Measurements from ENCODE around the gene MMP28. TPM values are rescaled to one million over a fixed set of nuclear protein-coding genes. Genes with fewer than 3 reads are reported as not detected.

MMP28 gene
- polyA plus RNA-seq, 4 donors: 1.9 to 11.0 (median 2.4) TPM

- no peak for DNase-seq (ENCODE audit: low read depth in 4 of 4, low spot score in 3 of 4)
Measured at GRCh38 chr17:35801583-35802224, 6.3 kb upstream of the MMP28 start.

GRCh38 chr17:35799942-35800341 lies 4.5 kb upstream of the MMP28 start:
- DNase-seq (ENCODE audit: low read depth in 4 of 4, low spot score in 3 of 4): no peak

DNA sequence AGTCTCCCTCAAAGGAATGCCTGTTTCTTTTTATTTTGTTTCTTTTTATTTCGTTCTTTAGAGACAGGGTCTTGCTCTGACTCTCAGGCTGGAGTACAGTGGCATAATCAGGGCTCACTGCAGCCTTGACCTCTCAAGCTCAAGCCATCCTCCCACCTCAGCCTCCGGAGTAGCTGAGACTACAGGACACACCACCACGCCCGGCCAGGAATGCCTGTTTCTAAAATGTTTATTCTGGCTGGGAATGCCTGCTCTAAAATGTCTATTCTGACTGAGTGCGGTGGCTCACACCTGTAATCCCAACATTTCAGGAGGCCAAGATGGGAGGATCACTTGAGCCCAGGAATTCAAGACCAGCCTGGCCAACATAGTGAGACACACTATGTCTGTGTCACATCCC lies 2.5 kb upstream of the MMP28 start:
- no peak for DNase-seq (ENCODE audit: low read depth in 4 of 4, low spot score in 3 of 4)

- no peak for DNase-seq (ENCODE audit: low read depth in 4 of 4, low spot score in 3 of 4)
Measured at GRCh38 chr17:35797370-35797769, 1.9 kb upstream of the MMP28 start.

GRCh38 chr17:35796942-35797341 lies 1.5 kb upstream of the MMP28 start:
- DNase-seq (ENCODE audit: low read depth in 4 of 4, low spot score in 3 of 4): no peak

GRCh38 chr17:35795871-35796265 lies 427 bp upstream of the MMP28 start:
- DNase-seq (ENCODE audit: low read depth in 4 of 4, low spot score in 3 of 4): no peak

DNA sequence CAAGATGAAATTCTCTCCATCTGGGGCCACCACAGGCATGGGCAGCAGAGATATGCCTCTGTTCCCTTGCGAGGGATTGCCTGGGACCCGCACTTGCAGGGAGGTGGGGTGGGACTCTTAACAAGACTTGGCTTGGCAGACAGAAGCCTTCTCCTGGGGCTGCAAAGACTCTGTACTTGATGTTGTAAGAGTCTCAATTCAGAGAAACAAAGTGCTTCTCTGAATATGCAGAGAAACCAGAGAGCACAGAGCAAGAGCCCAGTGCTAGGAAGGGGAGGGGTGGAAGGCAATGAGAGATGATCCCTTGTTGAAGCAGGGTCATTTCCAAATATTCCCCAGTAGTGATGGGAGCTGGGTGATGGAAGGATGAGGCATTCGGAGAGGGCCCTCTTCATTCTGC lies 2.2 kb downstream of the MMP28 start:
- DNase-seq (ENCODE audit: low read depth in 4 of 4, low spot score in 3 of 4): no peak

GRCh38 chr17:35791681-35792350 lies 3.6 kb downstream of the MMP28 start:
- no peak for DNase-seq (ENCODE audit: low read depth in 4 of 4, low spot score in 3 of 4)

DNA sequence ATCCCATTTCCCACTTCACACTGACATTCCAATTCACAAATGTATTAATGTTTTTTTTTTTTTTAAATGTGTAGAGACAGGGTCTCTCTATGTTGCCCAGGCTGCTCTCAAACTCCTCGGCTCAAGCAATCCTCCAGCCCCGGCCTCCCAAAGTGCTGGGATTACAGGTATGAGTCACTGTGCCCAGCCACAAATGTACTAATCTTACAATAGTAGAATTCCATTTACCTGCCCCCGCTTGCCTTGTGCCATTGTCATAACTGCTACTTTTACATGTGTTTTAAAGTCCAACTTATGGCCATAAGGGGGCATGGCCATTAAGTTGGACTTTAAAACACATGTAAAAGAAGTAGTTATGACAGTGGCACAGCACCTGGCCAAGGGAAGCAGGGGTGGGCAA lies 4.6 kb downstream of the MMP28 start:
- no peak for DNase-seq (ENCODE audit: low read depth in 4 of 4, low spot score in 3 of 4)

- DNase-seq (ENCODE audit: low read depth in 4 of 4, low spot score in 3 of 4): no peak
Measured at GRCh38 chr17:35788477-35789368, 6.7 kb downstream of the MMP28 start.

- DNase-seq (ENCODE audit: low read depth in 4 of 4, low spot score in 3 of 4): no peak
Measured at GRCh38 chr17:35786941-35787432, 8.5 kb downstream of the MMP28 start.

- DNase-seq (ENCODE audit: low read depth in 4 of 4, low spot score in 3 of 4): no peak
Measured at GRCh38 chr17:35784895-35785294, 10.5 kb downstream of the MMP28 start.

DNA sequence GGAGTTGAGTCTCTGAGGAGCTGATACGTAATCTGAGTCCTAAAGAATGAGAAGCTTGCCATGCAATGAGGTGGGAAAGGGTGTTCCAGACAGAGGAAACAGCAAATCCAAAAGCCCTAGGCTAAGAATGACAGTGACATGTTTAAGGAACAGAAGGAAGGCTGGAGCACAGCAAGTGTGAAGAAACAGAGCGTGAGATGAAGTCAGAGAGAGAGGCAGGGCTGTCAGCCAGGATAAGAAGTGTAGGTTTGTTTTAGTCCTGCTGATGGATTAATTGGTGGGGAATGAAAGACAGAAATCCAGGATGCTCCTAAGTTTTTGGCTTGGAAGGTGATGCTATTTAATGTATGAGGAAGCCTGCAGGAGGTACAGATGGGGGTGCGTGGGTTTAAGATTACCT lies 14.5 kb downstream of the MMP28 start:
- no peak for DNase-seq (ENCODE audit: low read depth in 4 of 4, low spot score in 3 of 4)

DNA sequence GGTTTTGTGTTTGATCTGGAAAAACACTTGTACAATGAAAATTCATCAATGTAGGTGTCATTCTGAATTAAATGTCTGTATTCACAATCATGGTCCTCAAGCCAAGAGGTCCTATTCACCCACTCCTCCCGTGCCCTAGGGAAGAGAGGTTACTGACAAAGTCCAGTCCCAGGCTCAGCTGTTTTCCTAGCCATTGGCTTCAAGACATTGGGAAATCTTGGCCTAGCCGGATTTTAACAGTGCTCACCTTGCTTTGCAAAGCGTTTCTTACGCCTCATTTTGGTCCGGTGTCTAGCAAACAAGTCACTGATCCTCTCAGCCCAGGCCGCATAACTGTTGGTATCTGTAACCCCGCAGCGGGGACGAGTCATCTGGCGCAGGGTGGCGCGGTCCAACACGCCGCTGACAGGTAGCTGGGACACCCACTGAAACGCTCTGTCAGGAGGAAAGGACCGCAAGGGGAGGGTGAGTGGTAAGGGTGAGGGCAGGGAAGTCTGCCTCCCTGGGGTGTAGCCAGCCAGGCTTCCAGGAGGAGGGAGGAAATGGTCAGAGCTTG lies 16.7 kb downstream of the MMP28 start:
- no peak for DNase-seq (ENCODE audit: low read depth in 4 of 4, low spot score in 3 of 4)

- no peak for DNase-seq (ENCODE audit: low read depth in 4 of 4, low spot score in 3 of 4)
Measured at GRCh38 chr17:35775583-35775982, 19.9 kb downstream of the MMP28 start.

DNA sequence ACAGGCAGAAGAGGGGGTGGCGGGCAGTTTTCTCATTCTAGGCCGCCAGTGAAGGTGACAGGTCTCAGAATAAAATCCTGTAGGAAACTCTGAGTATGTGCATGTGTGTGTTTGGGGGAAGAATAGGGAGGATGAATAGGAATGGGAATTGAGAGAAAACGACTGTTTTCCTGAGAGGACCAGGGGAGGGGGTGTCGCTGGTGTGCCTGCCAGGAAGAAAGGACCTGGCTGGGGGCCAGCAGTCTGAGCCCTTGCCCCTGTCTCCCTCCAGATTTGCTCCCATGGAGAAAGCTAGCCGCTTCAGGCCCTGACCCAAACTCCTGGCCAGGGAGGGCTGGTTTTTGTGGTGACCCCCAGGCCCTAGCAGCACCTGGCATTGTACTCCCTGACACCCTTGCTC lies 20.4 kb downstream of the MMP28 start:
- no peak for DNase-seq (ENCODE audit: low read depth in 4 of 4, low spot score in 3 of 4)

- DNase-seq (ENCODE audit: low read depth in 4 of 4, low spot score in 3 of 4): no peak
Measured at GRCh38 chr17:35774499-35774898, 20.9 kb downstream of the MMP28 start.

GRCh38 chr17:35773679-35774425 lies 21.6 kb downstream of the MMP28 start:
- DNase-seq (ENCODE audit: low read depth in 4 of 4, low spot score in 3 of 4): no peak

GRCh38 chr17:35773129-35773528 lies 22.3 kb downstream of the MMP28 start:
- DNase-seq (ENCODE audit: low read depth in 4 of 4, low spot score in 3 of 4): no peak

GRCh38 chr17:35769895-35770486 lies 25.4 kb downstream of the MMP28 start:
- no peak for DNase-seq (ENCODE audit: low read depth in 4 of 4, low spot score in 3 of 4)

Measured in left renal pelvis (tissue), 4 donors.